Inflammatory macrophage treated with lipopolysaccharide for 1 hour (primary cell): Measurements from ENCODE around the gene CLCNKB.
"Not testable (repeated sequence)": the region's sequence is repeated elsewhere in the genome, so short reads cannot be mapped to it uniquely, and the experiment has no call there.

ENCODE experiments used
- DNase-seq, 2 donors: peaks; one replicate each; pipeline ENCODE4 v3.0.0-alpha.2; 2020 to 2022

Gene CLCNKB

DNA sequence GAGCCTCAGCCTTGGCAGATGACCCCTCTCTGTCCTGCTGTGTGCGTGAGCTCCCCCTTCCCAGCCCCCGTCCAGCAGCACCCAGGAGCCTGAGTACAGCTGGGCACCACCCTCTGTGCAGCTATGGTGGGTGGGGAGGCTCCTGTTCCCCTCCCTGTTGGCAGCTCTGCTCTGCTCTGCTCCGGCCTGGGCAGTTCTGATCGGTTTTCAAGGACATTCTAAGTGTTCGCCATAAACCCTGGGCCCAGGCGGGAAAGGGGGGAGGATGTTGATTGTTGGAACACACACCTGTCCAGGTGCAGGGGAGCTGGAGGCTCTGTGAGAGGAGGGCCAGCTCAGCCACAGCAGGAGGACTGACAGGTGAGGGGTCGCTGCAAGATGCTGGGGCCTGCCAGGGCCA lies at the start of gene CLCNKB:
Gene CLCNKB, plus strand, starts transcription at position 262 of the 400 bp plus-strand sequence. CDS start 711 bp downstream, outside the sequence.
- DNase-seq, result no peak

DNA sequence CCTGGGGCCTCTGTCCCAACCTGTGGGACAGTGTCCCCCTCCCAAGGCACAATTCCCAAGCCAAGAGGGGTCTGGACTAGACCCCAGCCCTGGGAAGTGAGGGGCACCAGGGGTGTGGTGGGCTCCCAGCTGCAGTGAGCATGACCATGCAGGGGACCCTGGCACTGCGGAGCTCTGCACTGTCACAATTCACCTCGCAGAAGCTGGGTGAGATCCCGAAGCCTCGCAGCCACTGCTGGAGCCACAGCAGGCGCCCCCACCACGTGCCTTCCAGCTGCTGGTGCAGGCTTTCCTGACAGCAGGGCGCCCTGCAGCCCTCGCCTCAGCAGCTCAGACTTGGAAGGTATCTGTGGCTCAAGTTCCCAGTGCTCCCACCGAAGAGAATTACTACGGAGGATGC lies 49.5 kb upstream of the CLCNKB start:
- DNase-seq, result no peak

DNA sequence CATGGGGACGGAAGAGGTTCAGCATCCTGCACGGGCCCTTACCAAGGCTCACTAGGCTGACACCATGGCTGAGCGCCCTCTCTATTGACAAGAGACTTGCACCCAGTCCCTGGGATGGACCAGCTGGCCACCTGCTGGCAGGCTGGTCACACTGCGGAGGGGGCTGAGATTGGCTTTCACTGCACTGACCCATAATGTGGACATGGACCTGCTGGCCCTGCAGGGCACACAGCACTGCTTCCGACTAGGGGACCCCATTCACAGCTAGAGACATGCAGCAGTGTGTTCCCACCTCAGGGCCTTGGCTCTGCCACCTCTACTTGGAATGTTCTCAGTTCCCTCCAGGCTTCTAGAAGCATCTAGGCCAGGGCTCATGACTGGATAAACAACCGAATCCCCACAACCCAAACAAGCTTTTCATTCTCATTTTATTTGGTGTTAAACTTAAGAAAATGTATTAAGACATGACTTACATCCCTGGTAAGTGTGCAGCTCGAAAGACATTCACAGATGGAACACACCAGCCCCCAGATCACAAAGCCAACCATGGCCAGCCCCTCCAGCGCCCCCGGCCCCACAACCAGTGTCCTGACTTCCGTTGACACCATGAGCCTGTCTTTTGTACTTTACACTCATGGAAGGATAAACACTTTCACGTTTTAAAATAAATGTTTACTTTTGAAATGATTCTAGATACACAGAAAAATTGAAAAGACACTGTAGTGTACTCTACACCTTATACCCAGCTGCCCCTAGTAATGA lies 48.8 kb upstream of the CLCNKB start:
- peak; percentile 63 to 82 for DNase-seq

GRCh38 chr1:15997076-15997585 lies 46.5 kb upstream of the CLCNKB start:
- DNase-seq, result no peak

DNA sequence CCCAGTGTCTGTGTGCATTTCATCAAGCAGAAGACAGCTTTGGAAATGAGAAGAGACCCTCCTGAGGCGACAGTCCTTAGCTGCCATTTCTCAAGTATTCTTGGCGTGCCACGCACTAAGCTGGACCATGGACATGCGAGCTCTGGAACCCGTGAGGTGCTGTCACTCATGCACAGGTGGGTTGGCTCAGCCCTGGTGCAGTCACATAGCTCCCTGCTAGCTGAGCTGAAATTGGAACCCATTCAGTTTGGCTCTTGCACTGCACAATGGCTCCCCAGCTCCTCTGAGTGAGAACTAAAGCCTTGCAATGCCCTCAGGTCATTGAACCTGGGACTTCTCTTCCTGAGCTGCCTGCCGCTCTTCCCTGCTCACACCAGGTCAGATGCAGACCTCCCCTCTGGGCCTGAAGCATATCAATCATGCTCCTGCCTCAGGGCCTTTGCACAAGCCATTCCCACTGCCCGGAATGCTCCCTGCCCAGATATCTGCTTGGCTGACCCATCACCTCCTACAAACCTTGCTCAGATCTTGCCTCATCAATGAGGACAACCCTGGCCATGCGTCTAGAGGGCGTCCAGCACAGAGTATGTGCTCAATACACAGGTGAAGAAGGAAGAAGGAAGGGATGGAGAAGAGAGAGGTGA lies 45.8 kb upstream of the CLCNKB start:
- DNase-seq, result no peak

DNA sequence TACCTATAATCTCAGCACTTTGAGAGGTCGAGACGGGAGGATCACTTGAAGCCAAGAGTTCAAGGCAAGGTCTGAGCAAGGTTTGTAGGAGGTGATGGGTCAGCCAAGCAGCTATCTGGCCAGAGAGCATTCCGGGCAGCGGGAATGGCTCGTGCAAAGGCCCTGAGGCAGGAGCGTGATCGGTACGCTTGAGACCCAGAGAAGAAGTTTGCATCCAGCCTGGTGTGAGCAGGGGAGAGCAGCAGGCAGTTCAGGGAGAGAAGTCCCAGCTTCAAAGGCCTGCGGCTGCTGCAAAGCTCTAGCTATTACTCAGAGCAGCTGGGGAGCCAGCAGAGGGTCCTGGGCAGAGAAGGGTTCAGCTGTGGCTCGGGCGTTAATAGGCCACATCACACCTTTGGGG lies 44.7 kb upstream of the CLCNKB start:
- no peak for DNase-seq

DNA sequence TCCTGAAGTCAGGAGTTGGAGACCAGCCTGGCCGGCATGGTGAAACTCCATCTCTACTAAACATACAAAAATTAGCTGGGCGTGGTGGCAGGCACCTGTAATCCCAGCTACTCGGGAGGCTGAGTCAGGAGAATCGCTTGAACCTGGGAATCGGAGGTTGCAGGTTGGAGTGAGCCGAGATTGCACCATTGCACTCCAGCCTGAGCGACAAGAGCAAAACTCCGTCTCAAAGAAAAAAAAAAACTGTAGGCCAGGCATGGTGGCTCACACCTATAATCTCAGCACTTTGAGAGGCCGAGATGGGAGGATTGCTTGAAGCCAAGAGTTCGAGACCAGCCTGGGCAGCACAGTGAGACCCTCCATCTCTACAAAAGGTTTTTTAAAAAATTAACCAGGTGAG lies 42.3 kb upstream of the CLCNKB start:
- DNase-seq, result not testable (repeated sequence)

DNA sequence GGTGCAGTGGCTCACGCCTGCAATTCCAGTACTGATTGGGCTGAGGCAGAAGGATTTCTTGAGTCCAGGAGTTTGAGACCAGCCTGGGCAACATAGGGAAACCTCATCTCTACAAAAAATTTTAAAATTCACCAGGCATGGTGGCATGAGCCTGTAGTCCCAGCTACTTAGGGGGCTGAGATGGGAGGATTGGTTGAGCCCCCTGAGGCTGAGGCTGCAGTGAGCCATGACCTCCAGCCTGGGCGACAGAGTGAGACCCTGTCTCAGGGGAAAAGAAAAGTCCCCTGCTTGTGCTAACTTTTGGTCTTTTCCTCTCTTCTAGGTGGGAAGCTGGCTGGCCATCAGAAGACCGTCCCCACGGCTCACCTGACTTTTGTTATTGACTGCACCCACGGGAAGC lies 38.0 kb upstream of the CLCNKB start:
- DNase-seq, result no peak

DNA sequence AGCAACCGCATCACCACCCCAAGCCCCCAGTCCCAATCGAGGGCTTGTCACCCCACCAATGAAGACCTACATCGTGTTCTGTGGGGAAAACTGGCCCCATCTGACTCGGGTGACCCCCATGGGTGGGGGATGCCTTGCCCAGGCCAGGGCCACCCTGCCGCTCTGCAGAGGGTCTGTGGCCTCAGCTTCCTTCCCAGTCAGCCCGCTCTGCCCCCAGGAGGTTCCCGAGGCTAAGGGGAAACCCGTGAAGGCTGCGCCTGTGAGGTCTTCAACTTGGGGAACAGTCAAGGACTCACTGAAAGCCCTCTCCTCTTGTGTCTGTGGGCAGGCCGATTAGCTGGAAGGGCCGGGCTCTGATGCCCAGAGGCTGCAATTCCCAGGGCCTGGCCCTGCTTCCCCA lies 37.6 kb upstream of the CLCNKB start:
- DNase-seq, result no peak

GRCh38 chr1:16006552-16007485 lies 36.8 kb upstream of the CLCNKB start:
- DNase-seq, result no peak

DNA sequence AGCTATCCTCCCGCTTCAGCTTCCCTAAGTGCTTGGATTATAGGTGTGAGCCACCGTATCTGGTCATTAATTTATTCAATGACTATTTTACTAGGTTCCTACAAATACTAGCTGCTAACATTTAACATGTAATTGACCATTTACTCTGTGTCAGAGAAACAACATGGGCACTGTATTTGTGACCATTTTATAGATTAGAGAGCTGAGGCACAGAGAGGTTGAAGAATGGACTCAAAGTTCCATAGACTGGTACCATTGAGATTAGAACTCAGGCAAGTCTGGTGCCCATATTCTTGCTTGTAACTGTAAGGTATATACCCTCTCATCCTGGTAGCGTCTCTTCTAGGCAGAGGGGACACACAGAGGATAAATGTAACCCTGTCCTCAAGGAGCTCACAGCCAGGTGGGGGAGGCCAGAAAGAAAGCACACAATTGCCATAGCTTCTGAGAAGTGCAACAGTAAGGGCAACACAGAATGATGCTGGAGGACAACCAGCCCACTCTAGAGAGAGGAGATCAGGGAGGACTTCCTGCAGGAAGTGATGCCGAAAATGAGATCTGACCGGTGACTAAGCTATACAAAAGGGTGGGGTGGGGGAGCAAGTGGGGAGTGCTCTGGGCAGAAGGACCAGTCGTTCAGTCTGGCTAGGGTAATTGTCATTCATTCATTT lies 35.8 kb upstream of the CLCNKB start:
- DNase-seq, result no peak

- DNase-seq, result peak; percentile 39 to 89
Observed at GRCh38 chr1:16009030-16009460, 34.5 kb upstream of the CLCNKB start.

DNA sequence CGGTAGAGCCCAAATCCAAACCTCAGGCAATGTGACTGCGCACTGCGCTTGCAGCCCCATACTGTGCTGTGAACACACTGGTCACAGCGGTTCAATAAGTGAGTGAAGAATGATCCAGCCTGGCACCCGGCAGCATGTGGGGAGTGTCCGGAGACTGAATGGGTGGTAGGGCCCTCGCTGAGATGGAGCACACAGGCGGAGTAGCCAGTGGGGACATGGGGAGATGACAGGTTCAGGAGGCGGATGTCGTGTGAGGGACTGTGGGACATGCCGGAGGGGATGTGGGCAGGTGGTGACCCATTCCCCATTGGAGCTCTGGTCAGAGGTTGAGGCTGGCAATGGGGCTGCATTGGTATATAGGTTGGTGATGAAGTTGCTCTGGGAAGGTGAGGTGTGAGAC lies 33.9 kb upstream of the CLCNKB start:
- DNase-seq, result no peak

DNA sequence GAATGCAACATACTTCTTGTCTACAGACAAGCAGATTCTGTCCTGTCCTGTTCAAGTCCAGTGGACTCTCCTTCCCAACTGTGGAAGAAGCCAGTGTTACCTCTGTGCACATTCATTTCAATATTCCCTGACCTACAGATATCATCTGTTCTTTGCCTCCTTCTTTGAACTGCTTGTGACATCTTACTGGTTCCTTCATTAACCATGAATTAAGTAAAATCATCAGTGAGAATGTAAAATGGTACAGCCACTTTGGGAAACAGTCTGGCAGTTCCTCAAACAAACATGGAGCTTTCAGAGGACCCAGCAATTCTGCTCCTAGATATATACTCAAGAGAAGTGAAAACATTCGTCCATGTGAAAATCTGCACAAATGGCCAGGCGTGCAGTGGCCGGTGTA lies 32.7 kb upstream of the CLCNKB start:
- DNase-seq, result no peak

DNA sequence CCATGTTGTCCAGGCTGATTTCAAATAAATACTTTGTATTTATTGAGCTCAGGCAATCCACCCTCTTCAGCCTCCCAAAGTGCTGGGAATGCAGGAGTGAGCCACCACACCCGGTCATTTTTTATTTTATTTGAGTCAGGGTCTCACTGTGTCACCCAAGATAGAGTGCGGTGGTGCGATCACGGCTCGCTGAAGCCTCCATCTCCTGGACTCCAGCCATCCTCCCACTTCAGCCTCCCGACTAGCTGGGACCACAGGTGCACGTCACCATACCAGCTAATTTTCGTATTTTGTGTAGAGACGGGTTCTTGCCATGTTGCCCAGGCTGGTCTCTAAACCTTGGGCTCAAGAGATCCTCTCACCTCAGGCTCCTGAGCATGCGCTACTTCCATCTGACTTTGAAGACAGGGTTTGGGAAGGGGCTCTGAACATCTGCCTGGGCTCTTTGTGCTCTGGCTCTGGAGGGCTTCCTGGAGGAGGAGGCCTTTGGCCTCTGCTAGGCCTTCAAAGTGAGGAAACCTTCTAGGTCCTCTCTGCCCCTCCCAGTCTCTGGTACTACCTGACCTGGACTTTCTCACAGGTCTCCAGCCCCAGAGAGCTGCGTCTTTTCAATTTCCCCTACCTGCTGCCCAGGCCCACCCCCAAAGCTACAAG lies 31.5 kb upstream of the CLCNKB start:
- DNase-seq, result no peak

DNA sequence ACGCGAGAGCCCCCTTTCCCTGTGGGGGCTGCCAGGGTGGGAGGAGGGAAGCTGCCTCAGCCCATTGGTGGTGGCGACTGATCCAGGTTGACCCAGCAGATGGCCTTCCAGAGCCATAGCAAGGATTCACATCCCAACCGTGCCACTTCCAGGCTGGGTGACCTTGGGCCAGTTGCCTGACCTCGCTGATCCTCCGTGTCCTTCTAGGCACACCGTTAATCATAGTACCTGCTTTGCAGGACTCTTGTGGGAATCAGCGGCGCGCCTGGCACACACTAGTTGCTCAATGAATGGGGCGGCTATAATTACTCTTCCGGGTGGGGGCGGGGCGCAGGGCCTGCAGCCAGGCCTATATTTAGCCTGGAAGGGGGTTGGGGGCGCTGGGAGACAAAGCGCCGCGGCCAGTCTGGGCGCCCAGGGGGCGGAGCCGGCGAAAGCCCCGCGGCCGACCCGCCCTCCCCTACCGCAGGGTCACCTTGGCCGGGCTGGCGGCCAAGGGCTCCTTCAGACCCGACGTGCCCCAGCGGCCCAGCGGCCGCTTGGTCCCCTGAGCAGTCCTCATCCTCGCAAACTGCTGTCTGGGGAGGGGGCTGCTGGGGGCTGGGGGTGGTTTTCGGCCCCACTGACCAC lies 30.9 kb upstream of the CLCNKB start:
- peak; percentile 29 to 32 for DNase-seq

DNA sequence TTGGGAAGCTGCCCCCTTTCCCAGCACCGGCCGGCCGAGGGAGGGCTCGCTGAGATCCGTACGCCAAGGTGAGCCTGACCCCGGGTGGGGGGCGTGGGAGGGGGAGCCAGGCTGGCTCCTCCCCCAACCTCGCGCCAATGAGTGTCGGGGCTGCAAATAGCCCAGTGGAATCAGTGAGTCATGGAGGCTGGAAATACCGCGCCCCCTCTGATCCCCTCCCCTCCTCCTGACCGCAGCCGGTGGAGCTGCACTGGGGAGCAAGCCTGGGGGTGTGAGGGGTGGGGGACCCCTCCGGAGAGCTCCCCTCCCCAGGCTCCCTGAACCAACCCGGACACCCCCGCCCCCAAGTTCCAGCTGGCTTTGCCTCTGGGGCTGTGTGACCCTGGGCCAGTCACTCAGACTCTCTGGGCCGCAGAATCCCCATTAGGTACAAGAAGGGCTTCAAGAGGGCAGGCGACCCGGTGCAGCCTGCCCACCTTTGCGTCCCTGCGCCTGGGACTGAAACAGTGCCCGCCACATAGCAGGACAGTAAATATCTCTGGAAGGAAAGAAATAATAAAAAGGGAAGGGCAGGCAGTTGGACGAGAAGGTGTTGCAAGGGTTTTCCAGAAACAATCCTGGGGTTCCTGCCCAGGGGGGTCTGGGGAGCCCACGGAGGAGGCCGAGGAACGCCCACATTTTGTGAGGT lies 30.2 kb upstream of the CLCNKB start:
- peak; percentile 17 to 31 for DNase-seq

- DNase-seq, result no peak
Observed at GRCh38 chr1:16013908-16014258, 29.7 kb upstream of the CLCNKB start.

- DNase-seq, result no peak
Observed at GRCh38 chr1:16014509-16015482, 28.8 kb upstream of the CLCNKB start.

- DNase-seq, result no peak
Observed at GRCh38 chr1:16015491-16015890, 28.1 kb upstream of the CLCNKB start.
